GM18858 (cell line): ENCODE measurements around the gene GPN2.
"Not testable (repeated sequence)": the region's sequence is repeated elsewhere in the genome, so short reads cannot be mapped to it uniquely, and the experiment has no call there.

Experiments
- ATAC-seq: cut with Tn5 transposase; IDR thresholded peaks from one replicate; pipeline ENCODE4 v1.9.1; 2021; ENCODE audit not compliant: unreplicated experiment

Gene GPN2

DNA sequence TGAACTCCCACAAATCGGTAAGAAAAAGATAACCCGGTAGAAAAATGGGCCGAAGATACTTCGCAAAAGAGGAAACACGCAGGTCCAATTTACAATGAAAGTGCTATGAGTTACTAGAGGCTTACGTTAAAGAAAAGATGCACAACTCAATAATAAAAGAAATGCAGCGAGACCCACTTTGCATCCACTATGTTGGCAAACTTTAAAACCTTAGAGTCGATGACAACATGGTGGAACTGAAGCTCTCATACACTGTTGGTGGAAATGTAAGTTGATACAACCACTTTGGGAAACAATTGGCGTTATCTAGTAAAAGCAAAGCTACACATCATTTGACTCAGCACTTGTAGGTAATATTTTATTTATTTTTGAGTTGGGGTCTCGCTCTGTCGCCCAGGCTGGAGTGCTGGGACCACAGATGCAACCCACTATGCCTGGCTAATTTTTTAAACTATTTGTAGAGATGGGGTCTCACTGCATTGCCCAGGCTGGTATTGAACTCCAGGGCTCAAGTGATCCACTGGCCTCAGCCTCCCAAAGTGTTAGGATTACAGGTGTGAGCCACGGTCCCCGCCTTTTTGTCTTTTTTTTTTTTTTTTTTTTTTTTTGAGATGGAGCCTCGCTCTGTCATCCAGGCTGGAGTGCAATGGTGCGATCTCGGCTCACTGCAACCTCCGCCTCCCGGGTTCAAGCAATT lies 10.9 kb upstream of the GPN2 start:
- ATAC-seq = no peak

DNA sequence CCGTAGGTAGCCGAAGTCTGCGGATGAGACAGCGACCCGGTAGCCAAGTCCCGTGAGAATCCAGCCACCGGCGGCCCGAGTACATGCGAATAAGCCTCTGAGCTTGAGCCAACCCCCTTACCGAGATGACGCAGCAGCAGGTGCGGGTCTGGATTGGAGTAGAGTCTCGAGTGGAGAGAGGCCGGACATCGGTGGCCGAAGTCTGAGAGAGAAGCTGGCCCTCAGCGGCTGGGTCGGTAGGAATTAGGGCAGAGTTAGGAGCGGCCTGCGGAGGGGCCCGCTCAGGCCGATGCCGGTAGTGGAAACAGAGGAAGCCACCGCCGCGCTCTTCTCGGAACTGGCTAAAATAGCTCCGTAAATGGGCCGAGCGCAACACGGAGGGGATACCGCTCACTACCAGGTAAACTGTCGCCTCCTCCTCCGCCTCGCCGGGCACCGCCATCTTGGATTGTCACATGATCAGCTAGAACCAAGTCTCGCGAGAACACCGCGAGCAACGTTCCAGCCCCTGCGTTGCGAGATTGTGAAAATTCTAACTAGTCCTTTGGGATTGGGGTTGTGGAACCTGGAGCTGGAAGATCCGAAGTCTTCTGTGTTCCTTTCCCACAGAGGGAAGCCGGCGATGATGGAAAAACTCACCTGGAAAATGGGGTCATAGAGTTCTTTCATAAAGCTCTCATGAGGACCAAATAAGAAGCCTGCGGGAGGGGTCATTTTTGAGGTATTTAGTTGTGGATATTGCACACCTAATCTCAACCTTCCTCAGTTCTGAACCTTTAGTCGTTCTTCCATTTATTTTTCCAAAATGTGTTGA lies 10.1 kb upstream of the GPN2 start, which contains the start of gene GPATCH3:
GPATCH3 (minus strand) TSS at position 467 of the 814 bp plus-strand sequence; CDS start at position 442, 25 bp downstream.
- ATAC-seq = no peak

DNA sequence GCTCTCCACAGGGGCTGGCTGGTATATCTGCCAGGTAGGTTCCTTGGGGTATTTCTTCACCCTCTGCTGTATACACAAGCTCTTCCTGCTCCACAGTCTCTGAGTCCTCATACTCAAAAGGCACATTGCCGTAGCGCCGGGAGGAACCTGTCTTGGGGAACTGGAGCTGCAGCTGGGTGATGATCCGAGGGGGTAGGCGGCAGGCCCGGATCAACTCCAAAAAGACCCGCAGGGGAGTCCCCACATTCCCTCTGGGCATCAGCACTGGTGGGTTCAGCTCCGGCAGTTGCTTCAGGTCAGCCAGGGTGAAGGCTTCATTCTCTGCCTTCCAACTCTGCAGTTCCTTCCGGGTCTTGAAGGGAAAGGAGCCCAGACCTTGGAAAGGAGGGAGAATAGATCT lies 7.3 kb upstream of the GPN2 start:
- ATAC-seq = no peak

DNA sequence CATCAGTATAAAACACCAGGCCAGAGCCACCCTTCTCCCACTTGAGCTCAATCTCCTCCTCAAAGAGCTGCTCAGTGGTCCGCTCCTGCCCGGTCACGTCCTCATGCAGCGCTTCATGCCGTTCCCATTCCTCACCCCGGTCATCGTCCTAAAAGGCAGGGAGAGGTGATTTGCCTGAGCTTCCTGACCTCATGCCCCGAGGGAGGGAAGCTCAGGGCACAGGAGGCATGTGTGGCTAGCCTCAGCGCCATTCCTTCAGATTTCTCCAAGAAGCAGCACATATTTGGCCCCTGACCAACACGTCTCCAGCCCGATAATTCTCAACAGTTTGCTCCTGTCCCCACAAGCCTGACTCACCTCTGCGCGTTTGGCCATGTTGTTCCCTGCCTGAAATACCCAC lies 4.2 kb upstream of the GPN2 start:
- ATAC-seq = no peak

DNA sequence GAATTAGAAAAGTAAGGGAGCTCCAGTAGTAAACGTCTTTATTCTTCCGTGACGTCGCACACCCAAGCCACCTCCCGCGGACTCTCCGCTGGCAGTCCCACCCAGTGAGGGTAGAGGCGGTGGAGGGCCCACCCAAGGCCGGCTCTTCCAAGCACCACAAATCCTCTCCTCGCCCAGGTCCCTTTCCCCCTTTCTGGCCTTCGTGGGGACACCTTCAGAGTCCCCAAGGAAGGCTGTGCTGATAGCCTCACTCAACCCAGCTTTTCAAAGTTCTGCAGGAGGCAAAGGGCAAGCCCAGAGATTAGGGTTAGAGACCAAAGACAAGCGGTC lies 349 bp upstream of the GPN2 start:
- peak; percentile 24 for ATAC-seq

DNA sequence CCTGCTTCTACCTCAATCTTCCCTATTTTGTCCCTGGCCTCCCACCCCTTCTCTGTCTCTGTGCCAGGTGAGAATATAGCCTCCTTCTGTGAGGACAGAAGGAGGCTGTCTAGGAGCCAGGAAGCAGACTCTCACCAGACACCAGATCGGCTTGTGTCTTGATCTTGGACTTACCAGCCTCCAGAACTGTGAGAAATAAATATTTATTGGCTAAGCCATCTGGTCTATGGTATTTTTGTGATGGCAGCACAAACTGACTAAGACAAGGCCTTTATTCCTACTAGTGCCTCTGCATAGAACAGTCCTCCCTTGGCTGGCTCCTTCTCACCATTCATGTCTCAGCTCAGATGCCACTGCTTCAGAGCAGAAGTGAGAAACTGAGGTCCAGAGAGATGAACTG lies 1.9 kb downstream of the GPN2 start:
- no peak for ATAC-seq

DNA sequence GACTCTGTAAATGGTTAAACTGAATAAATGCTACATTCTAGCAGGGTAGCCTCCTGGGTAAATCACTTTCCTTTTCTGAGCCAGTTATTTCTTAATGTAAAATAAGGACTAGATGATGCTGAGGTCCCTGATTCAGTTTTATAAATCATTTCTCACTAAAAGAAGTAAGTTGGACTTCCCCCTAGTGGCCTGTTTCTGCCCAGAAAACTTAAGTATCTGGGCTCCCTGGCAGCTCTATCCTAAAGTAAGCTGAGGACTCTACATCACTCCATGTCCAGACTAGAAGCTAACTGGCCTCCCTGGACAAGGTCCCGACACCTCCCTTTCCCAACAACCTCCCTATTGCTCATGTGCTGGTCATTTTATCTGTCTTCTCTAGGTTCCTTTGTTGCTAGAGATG lies 3.0 kb downstream of the GPN2 start:
- no peak for ATAC-seq

DNA sequence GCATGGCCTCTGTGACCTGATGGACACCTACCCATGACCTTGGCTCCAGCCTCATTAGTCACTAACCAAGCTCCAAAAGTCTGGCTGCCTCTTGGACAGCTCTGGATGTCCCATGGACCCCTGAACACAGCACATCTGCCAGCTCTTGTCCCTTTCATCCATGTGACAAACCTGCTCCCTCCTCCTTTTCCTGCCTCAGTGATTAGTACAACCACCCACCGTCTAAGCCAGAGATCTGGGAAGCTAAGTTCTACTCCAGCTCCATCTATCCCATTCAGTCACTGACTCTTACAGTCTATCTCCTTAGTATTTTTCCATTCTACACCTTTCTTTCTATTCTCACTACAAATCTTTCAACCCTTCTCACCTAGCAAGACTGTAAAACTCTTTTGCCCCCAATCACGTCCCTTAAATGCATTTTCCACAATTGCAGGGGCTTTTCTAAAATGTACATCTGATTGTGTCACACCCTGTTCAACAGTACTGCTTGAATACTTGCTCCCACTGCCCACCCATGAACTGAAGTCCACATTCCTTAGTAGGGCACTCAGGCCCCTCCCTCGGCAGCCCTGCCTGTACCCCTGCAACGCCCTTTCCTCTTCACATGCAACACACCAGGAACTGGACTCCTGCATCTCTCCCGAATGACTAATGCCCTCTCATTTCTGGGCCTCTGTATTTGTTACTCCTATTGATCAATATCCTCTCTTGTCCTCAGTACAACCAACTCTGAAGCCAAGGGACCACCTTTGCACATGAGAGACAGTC lies 7.2 kb downstream of the GPN2 start:
- ATAC-seq = no peak

DNA sequence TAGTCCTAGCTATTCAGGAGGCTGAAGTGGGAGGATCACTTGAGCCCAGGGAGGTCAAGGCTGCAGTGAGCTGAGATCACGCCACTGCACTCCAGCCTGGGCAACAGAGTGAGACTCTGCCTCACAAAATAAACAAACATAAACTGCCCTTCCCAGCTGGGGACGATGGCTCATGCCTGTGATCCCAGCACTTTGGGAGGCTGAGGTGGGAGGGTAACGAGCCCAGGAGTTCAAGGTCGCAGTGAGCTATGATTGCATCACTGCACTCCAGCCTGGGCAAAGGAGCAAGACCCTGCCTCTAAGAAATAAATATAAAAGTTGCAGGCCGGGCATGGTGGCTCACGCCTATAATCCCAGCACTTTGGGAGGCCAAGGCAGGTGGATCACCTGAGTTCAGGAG lies 8.5 kb downstream of the GPN2 start:
- ATAC-seq = not testable (repeated sequence)

DNA sequence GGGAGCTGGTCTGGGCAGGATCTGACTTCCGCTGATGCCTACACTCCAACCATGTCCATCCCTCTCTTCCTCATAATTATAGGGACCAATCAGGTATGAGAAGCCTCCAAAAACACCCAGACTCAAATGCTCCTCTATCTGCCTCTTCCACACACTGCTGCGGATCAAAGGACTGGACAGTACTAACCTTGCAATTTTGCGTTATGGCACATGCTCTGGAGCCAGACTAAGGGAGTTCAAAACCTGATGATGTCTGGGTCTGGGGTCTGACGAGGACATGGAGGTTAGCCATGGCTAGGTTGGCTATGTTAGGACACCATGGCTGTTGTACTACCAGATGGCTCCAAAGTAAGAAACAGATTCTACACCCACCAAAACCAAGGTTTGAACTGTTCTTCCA lies 10.3 kb downstream of the GPN2 start:
- ATAC-seq = no peak

DNA sequence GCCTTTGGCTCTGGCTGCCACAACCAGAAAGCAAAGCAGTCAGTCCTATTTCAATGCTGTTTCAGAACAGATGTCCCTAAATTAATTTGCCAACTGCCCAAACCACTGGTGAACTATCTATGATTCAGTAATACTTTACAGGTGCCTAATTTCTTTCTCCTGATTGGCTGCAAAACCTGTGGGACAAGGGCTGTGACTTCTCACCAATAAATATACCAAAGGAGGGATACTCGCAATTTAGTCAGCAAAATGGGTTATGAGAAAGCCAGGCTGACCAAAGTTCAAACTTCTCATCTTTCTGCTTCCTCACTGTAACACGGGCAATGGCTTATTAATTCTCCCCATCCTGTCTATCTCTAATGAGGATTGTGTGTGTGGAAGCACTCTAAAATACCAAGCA lies 12.8 kb downstream of the GPN2 start:
- no peak for ATAC-seq

DNA sequence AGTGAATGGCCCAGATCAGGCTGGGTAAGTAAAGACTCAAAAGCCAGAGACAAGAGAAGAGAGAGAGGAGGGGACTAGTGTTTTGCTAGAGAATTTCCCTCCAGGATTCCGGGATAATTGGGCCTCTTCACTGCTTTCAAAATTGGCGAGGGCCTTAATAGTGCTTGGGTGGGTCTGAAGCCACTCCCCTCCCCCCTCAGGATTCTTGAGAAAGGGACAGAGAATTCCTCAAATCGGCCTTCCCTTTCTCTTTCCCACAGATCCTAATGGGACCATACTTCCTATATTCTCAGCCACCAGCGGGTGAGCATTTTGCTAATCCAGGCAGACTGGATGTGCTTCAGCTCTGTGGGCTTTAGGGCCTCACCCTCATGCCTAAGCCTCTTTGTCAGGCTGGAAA lies 15.2 kb downstream of the GPN2 start:
- no peak for ATAC-seq

DNA sequence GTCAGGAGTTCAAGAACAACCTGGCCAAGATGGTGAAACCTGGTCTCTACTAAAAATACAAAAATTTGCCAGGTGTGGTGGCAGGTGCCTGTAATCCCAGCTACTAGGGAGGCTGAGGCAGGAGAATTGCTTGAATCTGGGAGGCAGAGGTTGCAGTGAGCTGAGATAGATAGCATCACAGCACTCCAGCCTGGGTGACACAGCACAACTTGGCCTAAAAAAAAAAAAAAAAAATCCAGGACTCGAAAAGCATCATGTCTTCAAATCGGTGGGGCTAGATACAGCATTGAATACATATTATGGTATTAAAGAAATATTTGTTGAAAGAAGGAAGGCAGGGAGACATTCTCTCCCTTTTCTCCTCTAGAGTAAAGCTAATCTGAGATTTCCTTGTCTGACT lies 17.0 kb downstream of the GPN2 start:
- not testable (repeated sequence) for ATAC-seq

DNA sequence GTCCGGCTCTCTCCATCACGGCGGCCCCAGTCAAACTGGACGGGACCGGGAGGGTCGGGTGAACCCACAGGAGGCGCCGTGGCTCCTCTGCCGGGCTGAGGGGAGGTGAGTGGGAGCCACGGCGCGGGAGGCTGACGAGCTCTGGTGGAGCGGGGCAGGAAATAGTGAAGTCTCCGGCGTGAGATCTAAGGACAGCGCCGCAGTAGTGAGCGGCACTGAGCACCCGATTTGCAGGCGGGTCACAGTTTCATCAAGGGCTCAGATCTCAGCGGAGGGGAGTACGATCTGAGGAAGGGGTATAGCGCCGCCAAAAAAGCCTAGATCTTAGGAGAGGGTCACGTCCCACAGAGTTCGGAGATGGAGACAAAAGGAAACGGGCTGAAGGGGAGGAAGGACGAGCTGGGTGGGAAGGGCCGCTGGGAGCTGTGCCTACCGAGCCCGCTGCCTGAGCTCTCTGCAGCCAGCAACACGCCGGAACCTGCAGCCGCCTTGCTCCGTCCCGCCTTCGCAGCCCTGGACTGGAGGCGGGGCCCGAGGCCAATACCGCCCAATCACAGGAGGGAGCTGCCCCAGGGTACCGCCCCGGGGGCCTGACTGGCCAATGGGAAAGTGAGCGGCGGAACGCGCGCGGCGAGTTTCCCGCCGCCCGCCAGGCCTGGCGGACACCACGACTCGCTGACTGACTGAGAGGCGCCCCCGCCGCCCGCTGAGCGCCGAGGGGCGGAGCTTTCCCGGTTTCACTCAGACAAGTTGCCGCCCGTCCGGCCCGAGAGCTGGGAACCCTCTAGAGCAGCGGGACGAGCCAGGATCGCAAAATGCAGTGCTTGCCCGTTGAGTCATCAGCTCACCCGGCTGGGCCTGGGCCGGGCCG lies 25.2 kb downstream of the GPN2 start:
- ATAC-seq = peak; percentile 85

DNA sequence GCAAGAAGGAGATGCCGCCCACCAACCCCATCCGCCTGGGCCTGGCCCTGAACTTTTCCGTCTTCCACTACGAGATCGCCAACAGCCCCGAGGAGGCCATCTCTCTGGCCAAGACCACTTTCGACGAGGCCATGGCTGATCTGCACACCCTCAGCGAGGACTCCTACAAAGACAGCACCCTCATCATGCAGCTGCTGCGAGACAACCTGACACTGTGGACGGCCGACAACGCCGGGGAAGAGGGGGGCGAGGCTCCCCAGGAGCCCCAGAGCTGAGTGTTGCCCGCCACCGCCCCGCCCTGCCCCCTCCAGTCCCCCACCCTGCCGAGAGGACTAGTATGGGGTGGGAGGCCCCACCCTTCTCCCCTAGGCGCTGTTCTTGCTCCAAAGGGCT lies 26.4 kb downstream of the GPN2 start:
- ATAC-seq = no peak

DNA sequence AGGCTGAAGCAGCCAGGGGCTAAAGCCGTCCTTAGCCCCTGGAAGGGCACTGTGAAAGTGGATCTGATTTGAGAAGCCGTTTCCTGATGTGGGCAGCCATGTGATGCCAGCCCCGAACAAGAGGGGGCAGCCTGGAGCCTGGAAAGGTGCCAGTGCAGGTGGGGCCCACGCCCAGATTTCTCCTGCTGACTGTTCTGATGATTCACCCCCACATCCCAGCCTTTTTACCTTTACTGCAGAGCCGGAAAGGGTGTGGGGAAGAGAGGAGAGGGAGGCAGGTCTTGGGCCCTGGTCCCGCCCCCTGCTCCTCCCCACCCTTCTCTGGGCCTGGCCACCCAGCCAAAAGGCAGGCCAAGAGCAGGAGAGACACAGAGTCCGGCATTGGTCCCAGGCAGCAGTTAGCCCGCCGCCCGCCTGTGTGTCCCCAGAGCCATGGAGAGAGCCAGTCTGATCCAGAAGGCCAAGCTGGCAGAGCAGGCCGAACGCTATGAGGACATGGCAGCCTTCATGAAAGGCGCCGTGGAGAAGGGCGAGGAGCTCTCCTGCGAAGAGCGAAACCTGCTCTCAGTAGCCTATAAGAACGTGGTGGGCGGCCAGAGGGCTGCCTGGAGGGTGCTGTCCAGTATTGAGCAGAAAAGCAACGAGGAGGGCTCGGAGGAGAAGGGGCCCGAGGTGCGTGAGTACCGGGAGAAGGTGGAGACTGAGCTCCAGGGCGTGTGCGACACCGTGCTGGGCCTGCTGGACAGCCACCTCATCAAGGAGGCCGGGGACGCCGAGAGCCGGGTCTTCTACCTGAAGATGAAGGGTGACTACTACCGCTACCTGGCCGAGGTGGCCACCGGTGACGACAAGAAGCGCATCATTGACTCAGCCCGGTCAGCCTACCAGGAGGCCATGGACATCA lies 27.1 kb downstream of the GPN2 start, which contains the start of gene SFN:
SFN (plus strand) TSS at position 369 of the 904 bp plus-strand sequence; CDS start at position 433, 64 bp downstream.
- no peak for ATAC-seq

DNA sequence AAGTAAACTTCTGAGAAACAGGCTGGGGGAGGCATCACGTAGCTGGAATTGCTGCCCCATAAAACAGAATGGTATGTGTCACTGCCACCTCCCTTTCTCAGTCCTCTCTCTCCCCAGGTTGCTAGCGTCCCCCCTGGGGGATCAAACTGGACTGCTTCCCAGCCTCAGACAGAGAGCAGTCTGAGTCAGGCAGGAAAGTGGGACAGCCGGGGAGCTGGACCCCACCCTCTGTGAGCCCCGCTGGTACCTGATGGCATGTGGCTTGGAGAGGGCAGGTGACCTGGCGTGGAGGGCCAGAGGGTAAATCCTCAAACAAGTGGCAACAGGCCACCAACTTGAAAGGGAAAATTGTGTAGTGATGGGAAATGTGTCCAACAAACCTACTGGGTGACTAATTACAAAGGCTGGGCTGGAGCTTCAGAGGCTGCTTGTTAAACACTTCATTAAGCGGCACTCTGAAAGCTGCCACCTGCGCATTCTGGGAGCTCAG lies 28.1 kb downstream of the GPN2 start:
- no peak for ATAC-seq

DNA sequence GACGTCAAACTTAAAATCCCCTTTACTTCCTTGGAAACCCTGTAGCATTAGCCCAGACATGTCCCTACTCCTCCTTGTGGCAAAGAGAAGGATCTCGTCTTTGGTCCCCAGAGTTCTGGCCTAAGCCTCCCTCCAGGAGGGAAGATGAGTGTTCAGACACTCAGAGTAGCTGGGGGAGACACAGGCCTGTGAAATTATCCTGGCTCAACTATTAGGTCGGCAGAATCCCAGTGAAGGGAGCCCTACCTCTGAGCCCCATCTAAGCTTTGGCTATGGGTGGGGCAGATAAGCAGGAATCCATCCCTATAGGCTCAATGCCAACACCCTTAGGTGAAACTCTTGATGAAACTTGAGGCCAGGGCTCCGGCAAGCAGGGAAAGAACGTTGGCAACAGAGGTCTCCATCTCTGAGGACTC lies 28.8 kb downstream of the GPN2 start:
- no peak for ATAC-seq

DNA sequence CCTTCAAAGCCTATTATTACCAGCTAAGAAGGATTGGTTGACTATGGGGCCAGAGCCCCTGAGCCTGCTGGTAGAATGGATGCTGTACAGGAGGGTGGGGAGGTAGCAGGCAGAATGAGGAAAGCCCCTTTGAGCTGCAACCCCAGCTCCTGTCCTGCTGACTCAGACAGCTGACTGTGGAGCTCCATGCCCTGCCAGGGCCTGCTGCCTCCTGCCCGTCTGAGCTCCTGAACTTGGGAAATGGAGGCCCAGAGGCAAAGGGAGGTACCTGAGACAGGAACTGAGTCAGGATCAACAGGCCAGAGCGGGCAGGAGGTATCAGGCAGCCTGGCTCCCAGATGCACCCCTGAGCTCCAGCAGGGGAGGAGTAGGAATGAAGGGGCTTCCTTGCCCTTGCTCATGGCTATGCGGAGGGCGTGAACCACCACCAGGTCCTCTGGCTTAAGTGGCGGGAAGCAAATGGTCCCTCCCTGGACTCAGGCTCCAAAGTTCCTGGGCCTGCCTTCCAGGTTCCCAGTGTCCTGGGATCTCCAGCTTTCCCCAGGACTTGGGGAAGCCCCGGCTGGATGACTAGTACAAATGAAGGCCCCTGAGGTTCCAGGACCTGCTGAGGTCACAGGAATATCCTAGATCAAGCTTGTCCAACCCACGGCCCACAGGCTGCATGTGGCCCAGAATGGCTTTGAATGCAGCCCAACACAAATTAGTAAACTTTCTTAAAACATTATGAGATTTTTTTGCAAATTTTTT lies 31.0 kb downstream of the GPN2 start:
- ATAC-seq = no peak
